GM23338 (cell line): Measurements from ENCODE around the gene KRTAP4-9. TPM values are rescaled to one million over a fixed set of nuclear protein-coding genes. Genes with fewer than 3 reads are reported as not detected.
"Not testable (repeated sequence)": the region's sequence is repeated elsewhere in the genome, so short reads cannot be mapped to it uniquely, and the experiment has no call there.

Experiments used
- ATAC-seq: fragments of 200-7000 bp; cut with Tn5 transposase; 3 replicates; pipeline ENCODE4 v1.9.1; 2020
- DNase-seq: peaks from one replicate; pipeline ENCODE4 v3.0.0-alpha.2; 2015; ENCODE audit warnings: low spot score
- H2AFZ ChIP-seq: fragments of 200-600 bp; sonication (generic); 2 replicates; pipeline ENCODE4 v1.8.0; 2016; ENCODE audit warnings: antibody characterized with exemption, mild to moderate bottlenecking, moderate library complexity
- H3F3A ChIP-seq: fragments of 200-600 bp; sonication (generic); replicated peaks from 2 replicates; pipeline ENCODE4 v1.8.0; 2017; ENCODE audit warnings: antibody characterized with exemption, mixed run types, low read depth
- H3K27ac ChIP-seq: fragments of 200-600 bp; sonication (generic); 2 replicates; pipeline ENCODE4 v1.6.1; 2016; ENCODE audit warnings: low read depth
- H3K27me3 ChIP-seq: fragments of 200-600 bp; sonication (generic); 2 replicates; pipeline ENCODE4 v1.8.0; 2016; ENCODE audit warnings: mild to moderate bottlenecking, mixed run types, moderate library complexity; ENCODE audit not compliant: insufficient read depth
- H3K36me3 ChIP-seq: fragments of 200-600 bp; sonication (generic); 2 replicates; pipeline ENCODE4 v1.8.0; 2016; ENCODE audit warnings: mild to moderate bottlenecking; ENCODE audit not compliant: insufficient read depth
- H3K4me1 ChIP-seq: fragments of 200-600 bp; sonication (generic); 2 replicates; pipeline ENCODE4 v1.8.0; 2016; ENCODE audit warnings: mild to moderate bottlenecking, moderate library complexity; ENCODE audit not compliant: insufficient read depth
- H3K4me2 ChIP-seq: fragments of 200-600 bp; sonication (generic); 2 replicates; pipeline ENCODE4 v1.7.1; 2017; ENCODE audit warnings: mixed run types
- H3K4me3 ChIP-seq: fragments of 200-600 bp; sonication (generic); 2 replicates; pipeline ENCODE4 v1.6.1; 2016; ENCODE audit warnings: mixed run types
- H3K79me2 ChIP-seq: fragments of 200-600 bp; sonication (generic); replicated peaks from 2 replicates; pipeline ENCODE4 v1.8.0; 2017; ENCODE audit warnings: mild to moderate bottlenecking; ENCODE audit not compliant: insufficient read depth
- H3K9me2 ChIP-seq: fragments of 200-600 bp; sonication (generic); 2 replicates; pipeline ENCODE4 v1.8.0; 2017; ENCODE audit not compliant: insufficient read depth
- H4K20me1 ChIP-seq: fragments of 200-600 bp; sonication (generic); replicated peaks from 2 replicates; pipeline ENCODE4 v1.8.0; 2017; ENCODE audit warnings: mild to moderate bottlenecking; ENCODE audit not compliant: insufficient read depth
- H3K27ac Mint-ChIP-seq: 2 replicates; pipeline ENCODE4 v1.8.0; 2020; ENCODE audit warnings: inconsistent platforms, mild to moderate bottlenecking, moderate library complexity, mixed read lengths
- H3K27me3 Mint-ChIP-seq: 3 replicates; pipeline ENCODE4 v1.8.0; 2022; ENCODE audit warnings: low read depth, mild to moderate bottlenecking, moderate library complexity, mixed read lengths, inconsistent platforms; ENCODE audit not compliant: insufficient read depth, poor library complexity
- H3K36me3 Mint-ChIP-seq: 3 replicates; pipeline ENCODE4 v1.8.0; 2021; ENCODE audit warnings: low read depth, mild to moderate bottlenecking, inconsistent platforms, moderate library complexity, mixed read lengths
- H3K4me1 Mint-ChIP-seq: 3 replicates; pipeline ENCODE4 v1.8.0; 2020; ENCODE audit warnings: mild to moderate bottlenecking, inconsistent platforms, mixed read lengths
- H3K4me3 Mint-ChIP-seq: 3 replicates; pipeline ENCODE4 v1.8.0; 2021; ENCODE audit warnings: moderate library complexity, mild to moderate bottlenecking, inconsistent platforms, mixed read lengths
- H3K9me3 Mint-ChIP-seq: 3 replicates; pipeline ENCODE4 v1.8.0; 2020; ENCODE audit warnings: moderate library complexity, mild to moderate bottlenecking, inconsistent platforms, mixed read lengths
- CREB1 ChIP-seq: fragments of 250-450 bp; sonication (Bioruptor Pico); IDR thresholded peaks from 2 replicates; pipeline ENCODE4 v1.5.0; 2020; ENCODE audit warnings: low read depth, mild to moderate bottlenecking, moderate library complexity
- EZH2phosphoT487 ChIP-seq: fragments of 200-600 bp; sonication (generic); IDR thresholded peaks from one replicate; pipeline ENCODE4 v1.8.1; 2018; ENCODE audit warnings: antibody characterized with exemption; ENCODE audit not compliant: unreplicated experiment
- JUNB ChIP-seq: IDR thresholded peaks from one replicate; pipeline ENCODE4 v1.6.1; 2016; ENCODE audit warnings: antibody characterized with exemption; ENCODE audit not compliant: unreplicated experiment
- NANOG ChIP-seq: IDR thresholded peaks from 2 replicates; pipeline ENCODE4 v1.6.1; 2016; ENCODE audit warnings: antibody characterized with exemption, borderline replicate concordance
- POLR2AphosphoS5 ChIP-seq: IDR thresholded peaks from 2 replicates; pipeline ENCODE4 v1.6.1; 2016; ENCODE audit warnings: antibody characterized with exemption, low read depth
- ZNF331 ChIP-seq: fragments of 250-450 bp; sonication (Bioruptor Pico); IDR thresholded peaks from 2 replicates; pipeline ENCODE4 v1.5.0; 2020; ENCODE audit warnings: low read depth, mild to moderate bottlenecking, moderate library complexity
- polyA plus RNA-seq: library from polyadenylated mRNA; unstranded; fragments of >200 nt; fragmentation: Nextera tagmentation; extraction: Ambion mirVana; gene quantifications from 2 replicates; pipeline ENCODE4 v1.2.1, GENCODE V29; 2016
- total RNA-seq: library from RNA; depleted of rRNA; stranded (reverse); fragments of >200 nt; shearing (Covaris generic); gene quantifications from 2 replicates; pipeline ENCODE4 v1.2.3, GENCODE V29; 2014
- TF ChIP-seq, protein P1 (sequence below): IDR thresholded peaks from 2 replicates; pipeline ENCODE4 v1.6.1; 2016; ENCODE audit warnings: antibody characterized with exemption
- TF ChIP-seq, protein P2 (sequence below): fragments of 250-450 bp; sonication (Bioruptor Pico); IDR thresholded peaks from 2 replicates; pipeline ENCODE4 v1.5.0; 2020; ENCODE audit warnings: mild to moderate bottlenecking, moderate library complexity

The KRTAP4-9 gene
- total and polyA plus RNA-seq, 2 experiments from 2014 or later = not detected

- Histone ChIP-seq H3K36me3 (no peaks in the 10 kb centered on the region), H3K9me2 (no peaks in the 10 kb centered on the region), H3K4me2 (no peak overlapping the region), H3K27me3 (no peaks in the 10 kb centered on the region), H3K27ac (no peak overlapping the region), H4K20me1 (no peaks in the 10 kb centered on the region), H3K79me2 (no peaks in the 10 kb centered on the region), H3F3A (no peaks in the 10 kb centered on the region), H3K4me3 (no peak overlapping the region), H2AFZ (no peak overlapping the region), H3K4me1 (peaks cover 7% of the 10 kb centered on the region)
- H3K9me3 Mint-ChIP-seq = peaks cover 11% of the 10 kb centered on the region; the same call in 2 of the 3 replicates
- peaks cover 32% of the 10 kb centered on the region for H3K4me1 Mint-ChIP-seq
- H3K36me3 Mint-ChIP-seq = peaks cover 11% of the 10 kb centered on the region; the same call in 2 of the 3 replicates
- peaks cover 2% of the 10 kb centered on the region for H3K27me3 Mint-ChIP-seq
- ATAC-seq (no peak), DNase-seq (no peak)
- TF ChIP-seq ZNF331 (CRISPR knock-in tag) = no peak
- TF ChIP-seq, protein P1, sequence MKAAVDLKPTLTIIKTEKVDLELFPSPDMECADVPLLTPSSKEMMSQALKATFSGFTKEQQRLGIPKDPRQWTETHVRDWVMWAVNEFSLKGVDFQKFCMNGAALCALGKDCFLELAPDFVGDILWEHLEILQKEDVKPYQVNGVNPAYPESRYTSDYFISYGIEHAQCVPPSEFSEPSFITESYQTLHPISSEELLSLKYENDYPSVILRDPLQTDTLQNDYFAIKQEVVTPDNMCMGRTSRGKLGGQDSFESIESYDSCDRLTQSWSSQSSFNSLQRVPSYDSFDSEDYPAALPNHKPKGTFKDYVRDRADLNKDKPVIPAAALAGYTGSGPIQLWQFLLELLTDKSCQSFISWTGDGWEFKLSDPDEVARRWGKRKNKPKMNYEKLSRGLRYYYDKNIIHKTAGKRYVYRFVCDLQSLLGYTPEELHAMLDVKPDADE = no peak
- TF ChIP-seq CREB1 (CRISPR knock-in tag) = no peak
- TF ChIP-seq JUNB = no peak
- TF ChIP-seq, protein P2, sequence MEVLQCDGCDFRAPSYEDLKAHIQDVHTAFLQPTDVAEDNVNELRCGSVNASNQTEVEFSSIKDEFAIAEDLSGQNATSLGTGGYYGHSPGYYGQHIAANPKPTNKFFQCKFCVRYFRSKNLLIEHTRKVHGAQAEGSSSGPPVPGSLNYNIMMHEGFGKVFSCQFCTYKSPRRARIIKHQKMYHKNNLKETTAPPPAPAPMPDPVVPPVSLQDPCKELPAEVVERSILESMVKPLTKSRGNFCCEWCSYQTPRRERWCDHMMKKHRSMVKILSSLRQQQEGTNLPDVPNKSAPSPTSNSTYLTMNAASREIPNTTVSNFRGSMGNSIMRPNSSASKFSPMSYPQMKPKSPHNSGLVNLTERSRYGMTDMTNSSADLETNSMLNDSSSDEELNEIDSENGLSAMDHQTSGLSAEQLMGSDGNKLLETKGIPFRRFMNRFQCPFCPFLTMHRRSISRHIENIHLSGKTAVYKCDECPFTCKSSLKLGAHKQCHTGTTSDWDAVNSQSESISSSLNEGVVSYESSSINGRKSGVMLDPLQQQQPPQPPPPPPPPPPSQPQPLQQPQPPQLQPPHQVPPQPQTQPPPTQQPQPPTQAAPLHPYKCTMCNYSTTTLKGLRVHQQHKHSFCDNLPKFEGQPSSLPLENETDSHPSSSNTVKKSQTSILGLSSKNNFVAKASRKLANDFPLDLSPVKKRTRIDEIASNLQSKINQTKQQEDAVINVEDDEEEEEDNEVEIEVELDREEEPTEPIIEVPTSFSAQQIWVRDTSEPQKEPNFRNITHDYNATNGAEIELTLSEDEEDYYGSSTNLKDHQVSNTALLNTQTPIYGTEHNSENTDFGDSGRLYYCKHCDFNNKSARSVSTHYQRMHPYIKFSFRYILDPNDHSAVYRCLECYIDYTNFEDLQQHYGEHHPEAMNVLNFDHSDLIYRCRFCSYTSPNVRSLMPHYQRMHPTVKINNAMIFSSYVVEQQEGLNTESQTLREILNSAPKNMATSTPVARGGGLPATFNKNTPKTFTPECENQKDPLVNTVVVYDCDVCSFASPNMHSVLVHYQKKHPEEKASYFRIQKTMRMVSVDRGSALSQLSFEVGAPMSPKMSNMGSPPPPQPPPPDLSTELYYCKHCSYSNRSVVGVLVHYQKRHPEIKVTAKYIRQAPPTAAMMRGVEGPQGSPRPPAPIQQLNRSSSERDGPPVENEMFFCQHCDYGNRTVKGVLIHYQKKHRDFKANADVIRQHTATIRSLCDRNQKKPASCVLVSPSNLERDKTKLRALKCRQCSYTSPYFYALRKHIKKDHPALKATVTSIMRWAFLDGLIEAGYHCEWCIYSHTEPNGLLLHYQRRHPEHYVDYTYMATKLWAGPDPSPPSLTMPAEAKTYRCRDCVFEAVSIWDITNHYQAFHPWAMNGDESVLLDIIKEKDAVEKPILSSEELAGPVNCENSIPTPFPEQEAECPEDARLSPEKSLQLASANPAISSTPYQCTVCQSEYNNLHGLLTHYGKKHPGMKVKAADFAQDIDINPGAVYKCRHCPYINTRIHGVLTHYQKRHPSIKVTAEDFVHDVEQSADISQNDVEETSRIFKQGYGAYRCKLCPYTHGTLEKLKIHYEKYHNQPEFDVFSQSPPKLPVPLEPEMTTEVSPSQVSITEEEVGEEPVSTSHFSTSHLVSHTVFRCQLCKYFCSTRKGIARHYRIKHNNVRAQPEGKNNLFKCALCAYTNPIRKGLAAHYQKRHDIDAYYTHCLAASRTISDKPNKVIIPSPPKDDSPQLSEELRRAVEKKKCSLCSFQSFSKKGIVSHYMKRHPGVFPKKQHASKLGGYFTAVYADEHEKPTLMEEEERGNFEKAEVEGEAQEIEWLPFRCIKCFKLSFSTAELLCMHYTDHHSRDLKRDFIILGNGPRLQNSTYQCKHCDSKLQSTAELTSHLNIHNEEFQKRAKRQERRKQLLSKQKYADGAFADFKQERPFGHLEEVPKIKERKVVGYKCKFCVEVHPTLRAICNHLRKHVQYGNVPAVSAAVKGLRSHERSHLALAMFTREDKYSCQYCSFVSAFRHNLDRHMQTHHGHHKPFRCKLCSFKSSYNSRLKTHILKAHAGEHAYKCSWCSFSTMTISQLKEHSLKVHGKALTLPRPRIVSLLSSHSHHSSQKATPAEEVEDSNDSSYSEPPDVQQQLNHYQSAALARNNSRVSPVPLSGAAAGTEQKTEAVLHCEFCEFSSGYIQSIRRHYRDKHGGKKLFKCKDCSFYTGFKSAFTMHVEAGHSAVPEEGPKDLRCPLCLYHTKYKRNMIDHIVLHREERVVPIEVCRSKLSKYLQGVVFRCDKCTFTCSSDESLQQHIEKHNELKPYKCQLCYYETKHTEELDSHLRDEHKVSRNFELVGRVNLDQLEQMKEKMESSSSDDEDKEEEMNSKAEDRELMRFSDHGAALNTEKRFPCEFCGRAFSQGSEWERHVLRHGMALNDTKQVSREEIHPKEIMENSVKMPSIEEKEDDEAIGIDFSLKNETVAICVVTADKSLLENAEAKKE (CRISPR knock-in tag) = no peak
- TF ChIP-seq EZH2phosphoT487 = no peak
- no peak for TF ChIP-seq NANOG
- no peak for TF ChIP-seq POLR2AphosphoS5
- no peak overlapping the region for H3K4me3 Mint-ChIP-seq
- H3K27ac Mint-ChIP-seq = no peak overlapping the region
Measured at GRCh38 chr17:41098481-41098880, 6.7 kb upstream of the KRTAP4-9 start.

- not testable (repeated sequence) for H3K36me3 Mint-ChIP-seq, H3K27ac Mint-ChIP-seq, ATAC-seq, H3K27me3 Mint-ChIP-seq, H2AFZ ChIP-seq, H3K9me2 ChIP-seq, H4K20me1 ChIP-seq, H3K4me3 ChIP-seq, H3K4me1 ChIP-seq, H3K27ac ChIP-seq, H3K4me3 Mint-ChIP-seq, H3K4me2 ChIP-seq, H3K27me3 ChIP-seq, H3K79me2 ChIP-seq, H3K36me3 ChIP-seq, H3K9me3 Mint-ChIP-seq, H3F3A ChIP-seq, DNase-seq
- H3K4me1 Mint-ChIP-seq = peaks cover 32% of the 10 kb centered on the region
Measured at GRCh38 chr17:41099682-41100480, 5.3 kb upstream of the KRTAP4-9 start.
